Esophagus muscularis mucosa (tissue), 4 donors: Measurements from ENCODE around the gene SLIT1. TPM values are rescaled to one million over a fixed set of nuclear protein-coding genes. Genes with fewer than 3 reads are reported as not detected.

Source experiments
- DNase-seq: peaks from one replicate; pipeline ENCODE4 v3.0.0-alpha.2; 2017; ENCODE audit errors: extremely low spot score
- H3K27ac ChIP-seq, 4 donors: fragments of 200-600 bp; sonication (generic); replicated peaks in 1 of 4; 1 replicate in 3 of 4; 2 replicates in 1 of 4; pipeline ENCODE4 v1.5.1; 2016 to 2019; ENCODE audit warnings: mild to moderate bottlenecking in 1 of 4
- H3K27me3 ChIP-seq, 4 donors: fragments of 200-600 bp; sonication (generic); one replicate each; pipeline versions ENCODE4 v1.5.1 to v1.6.0; 2016 to 2019
- H3K36me3 ChIP-seq, 4 donors: fragments of 200-600 bp; sonication (generic); one replicate each; pipeline ENCODE4 v1.5.1; 2016 to 2019
- H3K4me1 ChIP-seq, 4 donors: fragments of 200-600 bp; sonication (generic); one replicate each; pipeline ENCODE4 v1.5.1; 2016 to 2019
- H3K4me3 ChIP-seq, 4 donors: fragments of 200-600 bp; sonication (generic); 1 replicate in 2 of 4; 2 replicates in 2 of 4; pipeline ENCODE4 v1.5.1; 2016 to 2019; ENCODE audit warnings: mild to moderate bottlenecking in 4 of 4, moderate library complexity in 1 of 4
- H3K9me3 ChIP-seq, 4 donors: fragments of 200-600 bp; sonication (generic); 1 replicate in 3 of 4; 2 replicates in 1 of 4; pipeline ENCODE4 v1.5.1; 2016 to 2019
- EP300 ChIP-seq: sonication (generic); formaldehyde crosslinking; IDR thresholded peaks from one replicate; pipeline ENCODE4 v1.6.1; 2017; ENCODE audit warnings: antibody characterized with exemption
- POLR2A ChIP-seq: fragments of 450-650 bp; IDR thresholded peaks from one replicate; pipeline ENCODE4 v1.6.1; 2017; ENCODE audit warnings: antibody characterized with exemption, moderate library complexity, mild to moderate bottlenecking, low read depth
- POLR2AphosphoS5 ChIP-seq, 2 donors: sonication (generic); formaldehyde crosslinking; IDR thresholded peaks; one replicate each; pipeline ENCODE4 v1.6.1; 2017; ENCODE audit warnings: antibody characterized with exemption in 2 of 2
- WGBS: methylation state at CpG from one replicate; pipeline ENCODE4 v1.1.5; 2018; 5-methylcytosine and 5-hydroxymethylcytosine counted together
- intact Hi-C: fragments of 100-400 bp; cut with DNase I; formaldehyde crosslinking; loops from one replicate; pipeline ENCODE4 v1.15.1; 2023
- total RNA-seq, 4 donors: library from RNA; depleted of rRNA; stranded (reverse); fragments of >200 nt; gene quantifications; one replicate each; pipeline versions ENCODE4 v1.1.0 to v1.2.1, GENCODE V29; 2016
- TF ChIP-seq, protein P1 (sequence below), 3 experiments: fragments of 200-600 bp in 2 of 3; fragments of 450-650 bp in 1 of 3; sonication (generic) in 2 of 3; IDR thresholded peaks; one replicate each; pipeline ENCODE4 v1.5.1; 2017 to 2019; ENCODE audit warnings: antibody characterized with exemption in 3 of 3, mild to moderate bottlenecking in 2 of 3, moderate library complexity in 1 of 3

SLIT1 gene
- total RNA-seq, 4 donors from 2014 or later = 0.13 to 0.42 (median 0.31) TPM

DNA sequence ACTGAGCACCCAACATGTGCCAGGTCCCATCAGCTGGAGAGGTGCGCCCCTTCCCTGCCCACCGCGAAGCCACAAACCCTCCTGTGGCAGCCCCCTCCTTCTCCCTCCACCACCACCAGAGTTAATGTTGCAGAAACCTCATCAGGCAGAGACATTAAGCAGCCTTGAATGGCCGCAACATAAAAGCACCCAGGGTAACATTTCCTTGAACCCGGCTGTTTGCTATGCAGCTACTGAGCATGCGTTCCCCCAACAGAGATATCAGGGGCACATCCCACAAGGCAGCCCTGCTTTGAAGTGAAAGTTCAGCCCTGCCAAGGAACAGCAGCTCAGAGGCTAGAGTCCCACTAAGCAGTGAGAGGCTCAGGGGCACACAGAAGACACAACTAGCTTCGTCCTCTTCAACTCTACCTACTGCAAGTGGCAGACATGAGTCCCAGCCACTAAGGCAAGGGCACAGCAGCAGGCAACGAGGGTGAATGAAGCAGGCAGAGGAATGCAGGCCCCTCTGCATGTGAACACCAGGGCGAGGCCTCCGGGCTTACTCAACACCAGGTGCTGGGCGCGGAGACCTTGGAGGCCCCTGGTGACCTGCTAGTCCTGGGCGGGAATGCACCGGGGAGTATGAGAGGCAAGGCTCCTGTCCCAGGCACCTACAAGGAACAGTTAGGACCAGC, 107.4 kb downstream of the SLIT1 start:
- intact Hi-C loops = no loop called here
- no peak for DNase-seq
- Histone ChIP-seq H3K27ac (no peak overlapping the region), H3K27me3 (peaks cover 0 to 61% (median 0%) of the 10 kb centered on the region in 4 donors), H3K9me3 (no peaks in the 10 kb centered on the region), H3K36me3 (no peaks in the 10 kb centered on the region), H3K4me1 (peaks cover 0 to 3% (median 0%) of the 10 kb centered on the region in 4 donors), H3K4me3 (no peak overlapping the region)
- 90% methylated on average over 7 of the region's 14 CpGs for WGBS
- TF ChIP-seq POLR2AphosphoS5 (IDR thresholded peaks at IDR 0.05) (no peak), EP300 (no peak), POLR2A (no peak)
- TF ChIP-seq, protein P1, sequence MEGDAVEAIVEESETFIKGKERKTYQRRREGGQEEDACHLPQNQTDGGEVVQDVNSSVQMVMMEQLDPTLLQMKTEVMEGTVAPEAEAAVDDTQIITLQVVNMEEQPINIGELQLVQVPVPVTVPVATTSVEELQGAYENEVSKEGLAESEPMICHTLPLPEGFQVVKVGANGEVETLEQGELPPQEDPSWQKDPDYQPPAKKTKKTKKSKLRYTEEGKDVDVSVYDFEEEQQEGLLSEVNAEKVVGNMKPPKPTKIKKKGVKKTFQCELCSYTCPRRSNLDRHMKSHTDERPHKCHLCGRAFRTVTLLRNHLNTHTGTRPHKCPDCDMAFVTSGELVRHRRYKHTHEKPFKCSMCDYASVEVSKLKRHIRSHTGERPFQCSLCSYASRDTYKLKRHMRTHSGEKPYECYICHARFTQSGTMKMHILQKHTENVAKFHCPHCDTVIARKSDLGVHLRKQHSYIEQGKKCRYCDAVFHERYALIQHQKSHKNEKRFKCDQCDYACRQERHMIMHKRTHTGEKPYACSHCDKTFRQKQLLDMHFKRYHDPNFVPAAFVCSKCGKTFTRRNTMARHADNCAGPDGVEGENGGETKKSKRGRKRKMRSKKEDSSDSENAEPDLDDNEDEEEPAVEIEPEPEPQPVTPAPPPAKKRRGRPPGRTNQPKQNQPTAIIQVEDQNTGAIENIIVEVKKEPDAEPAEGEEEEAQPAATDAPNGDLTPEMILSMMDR (IDR thresholded peaks at IDR 0.05) = no peak

DNA sequence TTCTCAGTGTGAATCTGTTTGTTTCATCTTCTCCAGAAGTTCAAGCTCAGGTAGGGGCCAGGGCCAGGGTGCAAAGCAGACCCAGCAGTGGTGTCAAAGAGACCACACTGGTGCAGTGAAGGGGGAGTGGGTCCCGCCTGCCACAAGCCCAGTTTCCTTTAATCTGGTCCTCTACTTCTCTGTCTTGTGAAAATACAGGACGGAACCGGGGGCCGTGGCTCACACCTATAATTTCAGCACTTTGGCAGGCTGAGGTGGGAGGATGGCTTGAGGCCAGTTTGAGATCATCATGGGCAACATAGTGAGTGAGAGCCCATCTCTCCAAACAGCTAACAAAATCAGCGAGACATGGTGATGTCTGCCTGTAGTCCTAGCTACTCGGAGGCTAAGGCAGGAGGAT, 109.0 kb downstream of the SLIT1 start:
- Histone ChIP-seq H3K9me3 (no peaks in the 10 kb centered on the region), H3K27me3 (peaks cover 0 to 60% (median 3%) of the 10 kb centered on the region in 4 donors), H3K27ac (no peak overlapping the region), H3K4me1 (peaks cover 0 to 5% (median 3%) of the 10 kb centered on the region in 4 donors), H3K36me3 (no peaks in the 10 kb centered on the region), H3K4me3 (no peak overlapping the region)
- 73% methylated on average over 6 of the region's 6 CpGs for WGBS
- DNase-seq = no peak
- TF ChIP-seq, protein P1 (IDR thresholded peaks at IDR 0.05) = no peak
- TF ChIP-seq POLR2AphosphoS5 (IDR thresholded peaks at IDR 0.05) = no peak
- no peak for TF ChIP-seq EP300
- TF ChIP-seq POLR2A = no peak
- intact Hi-C loops = no loop called here

DNA sequence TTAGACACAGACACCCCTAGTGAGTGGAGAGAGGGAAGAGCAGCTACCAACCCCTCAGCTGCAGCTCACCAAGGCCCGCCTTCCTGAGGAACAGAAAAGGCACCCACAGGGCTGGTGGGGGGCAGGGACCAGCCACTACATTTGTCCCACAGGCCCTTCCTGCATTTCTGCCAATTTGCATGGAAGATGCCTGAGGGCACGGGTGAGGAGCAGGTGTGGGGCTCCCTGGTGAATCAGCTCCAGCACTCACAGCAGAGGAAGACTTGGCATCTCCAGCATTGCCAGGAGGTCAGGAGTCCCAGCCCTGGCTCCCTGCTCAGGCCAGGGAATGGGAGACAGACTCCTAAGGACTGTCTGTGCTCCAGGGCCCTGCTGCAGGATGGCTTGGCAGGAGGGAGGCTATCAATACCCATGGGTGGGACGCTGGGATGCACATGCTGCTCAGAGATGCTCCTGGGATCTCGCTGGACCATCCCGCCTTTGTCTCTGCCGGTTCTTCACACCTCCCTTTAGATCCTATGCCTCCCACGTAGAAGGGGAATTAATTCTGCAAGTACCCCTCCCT, 109.7 kb downstream of the SLIT1 start:
- TF ChIP-seq, protein P1 (IDR thresholded peaks at IDR 0.05) = no peak
- TF ChIP-seq EP300 (no peak), POLR2A (no peak), POLR2AphosphoS5 (IDR thresholded peaks at IDR 0.05) (no peak)
- intact Hi-C loops = no loop called here

DNA sequence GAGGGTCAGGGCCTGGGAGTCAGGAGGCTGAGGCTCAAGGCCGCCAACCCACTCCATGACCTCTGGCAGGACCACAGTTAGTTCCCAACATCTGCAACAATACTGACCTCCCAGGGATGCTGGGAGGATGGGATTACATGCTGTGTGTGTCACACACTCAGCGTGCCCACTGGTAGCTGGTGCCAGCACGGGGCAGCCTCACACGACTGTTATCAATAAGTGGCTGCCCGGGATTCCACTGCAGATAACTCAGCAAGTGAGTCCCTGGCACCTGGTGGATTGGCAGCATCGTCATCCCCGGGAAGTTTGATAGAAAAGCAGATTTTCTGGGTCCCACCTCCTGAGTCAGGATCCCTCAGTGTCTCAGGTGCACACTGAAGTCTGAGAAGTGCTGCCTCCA, 110.3 kb downstream of the SLIT1 start:
- WGBS = 91% methylated on average over 7 of the region's 7 CpGs
- Histone ChIP-seq H3K27me3 (peaks cover 0 to 58% (median 3%) of the 10 kb centered on the region in 4 donors), H3K4me3 (no peak overlapping the region), H3K9me3 (no peaks in the 10 kb centered on the region), H3K27ac (no peak overlapping the region), H3K4me1 (peaks cover 0 to 5% (median 3%) of the 10 kb centered on the region in 4 donors), H3K36me3 (no peaks in the 10 kb centered on the region)
- no peak for TF ChIP-seq POLR2AphosphoS5 (IDR thresholded peaks at IDR 0.05)
- no peak for TF ChIP-seq EP300
- TF ChIP-seq, protein P1 (IDR thresholded peaks at IDR 0.05) = no peak
- no peak for TF ChIP-seq POLR2A
- intact Hi-C loops = no loop called here
- no peak for DNase-seq

More for the DNA sequence above, 109.7 kb downstream of the SLIT1 start:
- no peak overlapping the region for H3K27ac ChIP-seq
- no peak overlapping the region for H3K4me3 ChIP-seq
- no peaks in the 10 kb centered on the region for H3K9me3 ChIP-seq
- H3K36me3 ChIP-seq = no peaks in the 10 kb centered on the region
- no peak for DNase-seq
- H3K4me1 ChIP-seq = peaks cover 0 to 5% (median 3%) of the 10 kb centered on the region in 4 donors
- 72% methylated on average over 7 of the region's 7 CpGs for WGBS
- peaks cover 0 to 60% (median 3%) of the 10 kb centered on the region in 4 donors for H3K27me3 ChIP-seq
